ENCODE data around the gene SLC7A9.

- no peak for TF ChIP-seq POLR2AphosphoS5 (IDR thresholded peaks at IDR 0.05; ENCODE audit: low read depth, low read length)
- TF ChIP-seq TAF1 (IDR thresholded peaks at IDR 0.05; ENCODE audit: borderline replicate concordance, low read depth, low read length): no peak
- no peak for TF ChIP-seq POLR2A (IDR thresholded peaks at IDR 0.05; ENCODE audit: low read depth, low read length)
Observed at GRCh38 chr19:32887572-32888215, 18.1 kb upstream of the SLC7A9 start.

All from GM12892 (cell line).